Activated B cell treated with CpG ODN at 0.5 μM for 24 hours (primary cell): ENCODE data around the gene RAC2. TPM values are rescaled to one million over a fixed set of nuclear protein-coding genes. Genes with fewer than 3 reads are reported as not detected.

Experiments
- ATAC-seq: fragments of 200-7000 bp; cut with Tn5 transposase; one replicate; pipeline ENCODE4 v1.10.0; 2021; ENCODE audit warnings: low read depth, mild to moderate bottlenecking, moderate library complexity
- CTCF ChIA-PET: fragments of 350-600 bp; sonication (Branson Sonifier 250); formaldehyde crosslinking; loops from one replicate; lab custom pipeline; 2021; ENCODE audit warnings: antibody characterized with exemption; lab: Charles Lee
- POLR2A ChIA-PET: fragments of 350-600 bp; sonication (Branson Sonifier 250); formaldehyde crosslinking; loops from one replicate; lab custom pipeline; 2021; ENCODE audit warnings: antibody characterized with exemption; lab: Charles Lee
- DNase-seq: peaks from one replicate; pipeline ENCODE4 v3.0.0; 2022
- H3K27ac Mint-ChIP-seq: one replicate; pipeline ENCODE4 v1.8.0; 2020; ENCODE audit warnings: mixed read lengths
- H3K27me3 Mint-ChIP-seq: one replicate; pipeline ENCODE4 v1.8.0; 2021; ENCODE audit warnings: mixed read lengths
- H3K36me3 Mint-ChIP-seq: one replicate; pipeline ENCODE4 v1.8.0; 2021; ENCODE audit warnings: low read depth, mixed read lengths
- H3K4me1 Mint-ChIP-seq: one replicate; pipeline ENCODE4 v1.8.0; 2021; ENCODE audit warnings: mixed read lengths
- H3K4me3 Mint-ChIP-seq: one replicate; pipeline ENCODE4 v1.8.0; 2020; ENCODE audit warnings: mild to moderate bottlenecking, mixed read lengths
- H3K9me3 Mint-ChIP-seq: one replicate; pipeline ENCODE4 v1.8.0; 2020; ENCODE audit warnings: mixed read lengths
- CTCF ChIP-seq: fragments of 200-600 bp; IDR thresholded peaks from one replicate; pipeline ENCODE4 v1.8.0; 2022; ENCODE audit warnings: antibody characterized with exemption, mild to moderate bottlenecking
- intact Hi-C: fragments of 100-400 bp; cut with micrococcal nuclease; formaldehyde crosslinking; loops from one replicate; pipeline ENCODE4 v1.15.1; 2024
- total RNA-seq: library from RNA; stranded (reverse); gene quantifications from 2 replicates; pipeline ENCODE4 v1.2.3, GENCODE V29; 2022

Gene RAC2
- total RNA-seq, 1 donor from 2014 or later, result 557 TPM

- POLR2A ChIA-PET, result interaction anchor here (0.6 to 2.1 kb wide), 3 partner anchors 10 to 317 kb away, joined by 3 to 6 read pairs (median 5); partner anchors contain the start of gene RAC2
Observed at GRCh38 chr22:37274380-37274862, 30.4 kb upstream of the RAC2 start.

GRCh38 chr22:37273846-37274225 lies 29.8 kb upstream of the RAC2 start:
- Mint-ChIP-seq H3K36me3 (no peaks in the 10 kb centered on the region), H3K4me1 (peaks cover 63% of the 10 kb centered on the region), H3K9me3 (no peaks in the 10 kb centered on the region), H3K27me3 (no peaks in the 10 kb centered on the region), H3K27ac (no peak overlapping the region), H3K4me3 (no peak overlapping the region)
- CTCF ChIA-PET, result interaction anchor here (1.1 kb wide), 1 partner anchor 41 kb away, joined by 5 read pairs; no protein-coding TSS in a partner anchor
- TF ChIP-seq CTCF, result no peak
- intact Hi-C loops, result no loop called here
- POLR2A ChIA-PET, result interaction anchor here (1.3 kb wide), 1 partner anchor 8 kb away, joined by 4 read pairs; the partner anchor contains the start of gene CYTH4
- no peak for ATAC-seq
- no peak for DNase-seq

More at GRCh38 chr22:37274380-37274862, 30.4 kb upstream of the RAC2 start:
- CTCF ChIA-PET, result no interaction called here
- intact Hi-C loops, result no loop called here
- Mint-ChIP-seq H3K36me3 (no peaks in the 10 kb centered on the region), H3K27me3 (no peaks in the 10 kb centered on the region), H3K4me3 (peak overlapping the region; percentile 15), H3K27ac (peak overlapping the region; percentile 53), H3K4me1 (peaks cover 67% of the 10 kb centered on the region), H3K9me3 (no peaks in the 10 kb centered on the region)
- DNase-seq (no peak), ATAC-seq (peak; percentile 67)
- TF ChIP-seq CTCF, result no peak

- H3K9me3 Mint-ChIP-seq, result no peaks in the 10 kb centered on the region
- CTCF ChIA-PET, result interaction anchor here (0.6 to 3.8 kb wide), 4 partner anchors 8 to 156 kb away, joined by 3 to 12 read pairs (median 5); no protein-coding TSS in a partner anchor
- no peaks in the 10 kb centered on the region for H3K27me3 Mint-ChIP-seq
- ATAC-seq, result no peak
- no peak overlapping the region for H3K4me3 Mint-ChIP-seq
- H3K27ac Mint-ChIP-seq, result peak overlapping the region; percentile 30
- intact Hi-C loops, result no loop called here
- TF ChIP-seq CTCF, result no peak
- DNase-seq, result no peak
- peaks cover 58% of the 10 kb centered on the region for H3K4me1 Mint-ChIP-seq
- POLR2A ChIA-PET, result interaction anchor here (1.0 to 1.3 kb wide), 2 partner anchors 8 to 23 kb away, joined by 4 read pairs; partner anchors contain the start of gene CYTH4
- H3K36me3 Mint-ChIP-seq, result no peaks in the 10 kb centered on the region
Observed at GRCh38 chr22:37273126-37273845, 29.2 kb upstream of the RAC2 start.

- H3K4me3 Mint-ChIP-seq, result no peak overlapping the region
Observed at GRCh38 chr22:37270928-37271650, 27.0 kb upstream of the RAC2 start.

More at GRCh38 chr22:37270928-37271650, 27.0 kb upstream of the RAC2 start:
- TF ChIP-seq CTCF, result no peak
- no peaks in the 10 kb centered on the region for H3K36me3 Mint-ChIP-seq
- H3K9me3 Mint-ChIP-seq, result no peaks in the 10 kb centered on the region
- intact Hi-C loops, result no loop called here
- POLR2A ChIA-PET, result interaction anchor here (0.5 to 1.9 kb wide), 6 partner anchors 9 to 72 kb away, joined by 3 to 8 read pairs (median 4); no protein-coding TSS in a partner anchor
- no peak for ATAC-seq
- H3K4me1 Mint-ChIP-seq, result peaks cover 62% of the 10 kb centered on the region
- peak overlapping the region; percentile 6 for H3K27ac Mint-ChIP-seq
- no peaks in the 10 kb centered on the region for H3K27me3 Mint-ChIP-seq
- no peak for DNase-seq
- CTCF ChIA-PET, result interaction anchor here (0.6 to 3.8 kb wide), 5 partner anchors 10 to 152 kb away, joined by 4 to 12 read pairs (median 4); no protein-coding TSS in a partner anchor
